H1 (cell line): ENCODE results near the gene NFASC. TPM values are rescaled to one million over a fixed set of nuclear protein-coding genes. Genes with fewer than 3 reads are reported as not detected.

Experiments
- ATF3 ChIP-seq: IDR thresholded peaks from 2 replicates; pipeline ENCODE4 v1.6.1; 2011; ENCODE audit warnings: low read depth, mild to moderate bottlenecking, low read length; ENCODE audit not compliant: insufficient read depth
- CBX8 ChIP-seq: fragments of 300-800, 300-1000 bp; sonication (generic); IDR thresholded peaks from 2 replicates; pipeline ENCODE4 v1.7.1; 2016; ENCODE audit warnings: low read depth, low read length, borderline replicate concordance
- POLR2A ChIP-seq, 2 experiments: IDR thresholded peaks; 1 replicate in 1 of 2; 2 replicates in 1 of 2; pipeline ENCODE4 v1.6.1; 2011; ENCODE audit warnings: low read depth in 2 of 2, low read length in 2 of 2, mild to moderate bottlenecking in 2 of 2; ENCODE audit errors: control extremely low read depth in 1 of 2
- SIN3A ChIP-seq, 2 experiments: IDR thresholded peaks in 1 of 2; conservative IDR thresholded peaks in 1 of 2; 2 replicates each; pipeline ENCODE4 v1.6.1; 2011 to 2012; ENCODE audit warnings: low read length in 2 of 2, improper control_type of control experiment in 1 of 2, low read depth in 1 of 2, mild to moderate bottlenecking in 1 of 2
- SIRT6 ChIP-seq: IDR thresholded peaks from one replicate; pipeline ENCODE4 v1.7.1; 2012; ENCODE audit warnings: low read length, inconsistent platforms
- TBP ChIP-seq: IDR thresholded peaks from 2 replicates; pipeline ENCODE4 v1.6.1; 2011; ENCODE audit warnings: low read depth, low read length, improper control_type of control experiment
- polyA plus RNA-seq, 7 experiments: library from polyadenylated mRNA; depleted of rRNA in 3 of 7; stranded (reverse) in 5 of 7; unstranded in 2 of 7; fragments of >200 nt in 5 of 7; fragments of 200-250 nt in 2 of 7; gene quantifications; 1 replicate in 5 of 7; 2 replicates in 1 of 7; 4 replicates in 1 of 7; pipeline versions ENCODE4 v1.2.1 to v1.2.3, GENCODE V29; 2011 to 2013; ENCODE audit warnings: missing spikeins in 2 of 7, mixed read lengths in 2 of 7
- total RNA-seq: library from RNA; stranded (reverse); fragmentation: NEBNext Ultra II Directional; extraction: Animal tissue kit (Norgen Biotek cat#: 25700); gene quantifications from 2 replicates; pipeline ENCODE4 v1.2.1, GENCODE V29; 2021

NFASC gene
- total and polyA plus RNA-seq, 2 of the 8 experiments (the other 6 are each of a cell fraction or from before 2014, with no cell fraction given): 5.0 to 15.2 TPM

- TF ChIP-seq TBP (no peak), SIRT6 (no peak), POLR2A (IDR thresholded peaks at IDR 0.05; ENCODE audit: control extremely low read depth in 1 of 2, low read depth in 2 of 2, low read length in 2 of 2) (no peak), ATF3 (no peak), SIN3A (conservative IDR thresholded peaks at IDR 0.05 in 1 of 2, IDR thresholded peaks at IDR 0.05 in 1 of 2; ENCODE audit: low read depth in 1 of 2, low read length in 2 of 2) (no peak), CBX8 (no peak)
Observed at GRCh38 chr1:204959836-204960235, 89.2 kb downstream of the NFASC start (continued).
